Coronary artery (tissue), 2 donors: Measurements from ENCODE around the gene SLC28A1.

Experiments
- DNase-seq: peaks from one replicate; pipeline ENCODE4 v3.0.0-alpha.2; 2017; ENCODE audit warnings: low spot score
- H3K27ac ChIP-seq, 2 donors: fragments of 200-600 bp; sonication (generic); one replicate each; pipeline ENCODE4 v1.5.1; 2016 to 2019
- H3K4me3 ChIP-seq: fragments of 200-600 bp; sonication (generic); 2 replicates; pipeline ENCODE4 v1.5.1; 2016; ENCODE audit warnings: mild to moderate bottlenecking, moderate library complexity
- TF ChIP-seq, protein P1 (sequence below): fragments of 200-600 bp; sonication (generic); IDR thresholded peaks from one replicate; pipeline ENCODE4 v1.5.1; 2019; ENCODE audit warnings: antibody characterized with exemption

The SLC28A1 gene

DNA sequence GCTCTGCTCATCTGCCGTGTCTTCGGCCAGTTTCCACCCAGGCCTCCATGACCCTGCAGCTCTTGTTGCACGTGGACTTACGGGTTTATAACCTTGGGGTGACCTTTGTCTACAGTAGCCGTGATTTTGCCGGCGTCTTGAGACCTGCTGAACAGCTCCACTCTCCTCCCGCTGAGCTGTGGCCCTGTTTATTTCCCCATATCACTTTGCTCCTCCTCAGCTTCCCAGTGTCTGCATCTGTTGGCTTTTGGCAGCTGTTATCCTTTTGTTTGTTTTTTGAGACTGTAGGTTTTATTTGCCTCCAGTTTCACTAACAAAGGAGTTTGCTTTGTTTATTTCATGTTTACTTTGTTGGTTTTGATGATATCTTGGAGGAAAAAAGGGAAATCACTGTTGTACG, 29.3 kb upstream of the SLC28A1 start:
- no peak overlapping the region for H3K4me3 ChIP-seq
- TF ChIP-seq, protein P1, sequence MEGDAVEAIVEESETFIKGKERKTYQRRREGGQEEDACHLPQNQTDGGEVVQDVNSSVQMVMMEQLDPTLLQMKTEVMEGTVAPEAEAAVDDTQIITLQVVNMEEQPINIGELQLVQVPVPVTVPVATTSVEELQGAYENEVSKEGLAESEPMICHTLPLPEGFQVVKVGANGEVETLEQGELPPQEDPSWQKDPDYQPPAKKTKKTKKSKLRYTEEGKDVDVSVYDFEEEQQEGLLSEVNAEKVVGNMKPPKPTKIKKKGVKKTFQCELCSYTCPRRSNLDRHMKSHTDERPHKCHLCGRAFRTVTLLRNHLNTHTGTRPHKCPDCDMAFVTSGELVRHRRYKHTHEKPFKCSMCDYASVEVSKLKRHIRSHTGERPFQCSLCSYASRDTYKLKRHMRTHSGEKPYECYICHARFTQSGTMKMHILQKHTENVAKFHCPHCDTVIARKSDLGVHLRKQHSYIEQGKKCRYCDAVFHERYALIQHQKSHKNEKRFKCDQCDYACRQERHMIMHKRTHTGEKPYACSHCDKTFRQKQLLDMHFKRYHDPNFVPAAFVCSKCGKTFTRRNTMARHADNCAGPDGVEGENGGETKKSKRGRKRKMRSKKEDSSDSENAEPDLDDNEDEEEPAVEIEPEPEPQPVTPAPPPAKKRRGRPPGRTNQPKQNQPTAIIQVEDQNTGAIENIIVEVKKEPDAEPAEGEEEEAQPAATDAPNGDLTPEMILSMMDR: no peak
- H3K27ac ChIP-seq: no peak overlapping the region
- DNase-seq: no peak

DNA sequence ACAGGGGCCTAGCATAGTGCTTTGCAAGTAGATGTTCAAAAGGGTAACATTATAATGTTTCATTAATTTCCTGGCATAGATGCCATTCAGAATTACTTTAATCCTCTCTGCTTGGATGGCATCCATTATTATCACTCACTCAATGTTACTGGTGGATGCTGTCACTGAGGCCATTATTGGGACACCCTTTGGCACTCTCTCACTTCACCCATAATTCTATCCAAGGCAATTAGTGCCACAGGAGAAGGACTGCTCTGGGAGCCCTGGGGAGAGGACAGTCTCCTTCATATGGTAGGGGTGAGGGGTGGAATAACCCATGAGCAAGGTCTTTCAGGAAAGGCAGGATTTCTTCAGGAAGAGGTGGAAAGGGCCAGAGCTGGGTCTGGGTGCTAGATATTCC, 28.7 kb upstream of the SLC28A1 start:
- Histone ChIP-seq H3K27ac (no peak overlapping the region), H3K4me3 (no peak overlapping the region)
- TF ChIP-seq, protein P1: no peak
- no peak for DNase-seq

DNA sequence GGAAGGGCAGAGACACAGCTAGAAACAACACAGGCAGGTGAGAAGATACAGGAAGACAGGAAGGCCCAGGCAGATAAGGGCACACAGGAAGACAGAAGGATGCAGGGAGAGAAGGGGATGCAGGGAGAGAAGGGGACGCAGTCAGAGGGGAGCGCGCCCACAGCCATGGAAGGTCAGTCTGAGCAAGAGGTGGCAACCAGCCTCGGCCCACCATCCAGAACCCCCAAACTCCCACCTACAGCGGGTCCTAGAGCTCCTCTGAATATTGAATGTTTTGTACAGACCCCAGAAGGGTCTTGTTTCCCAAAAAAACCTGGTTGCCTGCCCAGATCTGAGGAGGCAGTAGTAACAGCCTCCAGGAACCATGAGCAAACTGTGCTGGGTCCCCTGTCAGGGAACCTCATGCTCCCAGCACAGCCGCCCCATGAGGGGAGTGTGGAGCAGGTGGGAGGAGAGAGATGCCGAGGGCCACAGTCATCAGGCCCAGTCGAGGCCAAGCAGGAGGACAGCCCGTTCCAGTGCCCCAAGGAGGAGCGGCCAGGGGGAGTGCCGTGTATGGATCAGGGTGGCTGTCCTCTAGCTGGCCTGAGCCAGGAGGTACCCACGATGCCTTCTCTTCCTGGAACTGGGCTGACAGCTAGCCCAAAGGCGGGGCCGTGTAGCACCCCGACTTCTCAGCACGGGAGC, 27.6 kb upstream of the SLC28A1 start:
- Histone ChIP-seq H3K4me3 (no peak overlapping the region), H3K27ac (no peak overlapping the region)
- peak; percentile 57 for DNase-seq
- TF ChIP-seq, protein P1: no peak

DNA sequence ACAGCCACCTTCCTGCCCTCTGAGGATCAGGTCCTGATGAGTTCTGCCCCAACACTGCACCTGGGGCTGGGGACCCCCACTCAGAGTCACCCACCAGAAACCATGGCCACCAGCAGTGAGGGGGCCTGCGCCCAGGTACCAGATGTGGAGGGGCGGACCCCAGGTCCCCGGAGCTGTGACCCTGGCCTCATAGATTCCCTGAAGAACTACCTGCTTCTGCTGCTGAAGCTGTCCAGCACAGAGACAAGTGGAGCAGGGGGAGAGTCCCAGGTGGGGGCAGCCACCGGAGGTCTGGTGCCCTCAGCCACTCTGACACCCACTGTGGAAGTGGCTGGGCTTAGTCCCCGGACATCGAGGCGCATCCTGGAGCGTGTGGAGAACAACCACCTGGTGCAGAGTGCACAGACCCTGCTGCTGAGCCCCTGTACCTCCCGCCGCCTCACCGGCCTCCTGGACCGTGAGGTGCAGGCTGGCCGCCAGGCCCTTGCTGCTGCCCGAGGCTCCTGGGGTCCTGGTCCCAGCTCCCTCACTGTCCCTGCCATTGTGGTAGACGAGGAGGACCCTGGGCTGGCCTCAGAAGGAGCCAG, 27.0 kb upstream of the SLC28A1 start:
- Histone ChIP-seq H3K4me3 (no peak overlapping the region), H3K27ac (no peak overlapping the region)
- TF ChIP-seq, protein P1: no peak
- peak; percentile 71 for DNase-seq

DNA sequence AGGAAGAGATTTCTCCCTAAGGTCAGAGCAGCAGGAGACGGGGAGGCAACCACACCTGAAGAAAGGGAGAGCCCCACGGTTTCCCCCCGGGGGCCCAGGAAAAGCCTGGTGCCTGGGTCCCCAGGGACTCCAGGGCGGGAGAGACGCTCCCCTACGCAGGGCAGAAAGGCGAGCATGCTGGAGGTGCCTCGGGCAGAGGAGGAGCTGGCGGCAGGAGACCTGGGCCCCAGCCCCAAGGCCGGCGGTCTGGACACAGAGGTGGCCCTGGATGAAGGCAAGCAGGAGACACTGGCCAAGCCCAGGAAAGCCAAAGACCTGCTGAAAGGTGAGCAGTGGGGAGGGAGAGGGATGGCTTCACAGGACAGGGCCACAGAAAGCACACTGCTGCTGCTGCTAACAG, 26.2 kb upstream of the SLC28A1 start:
- H3K4me3 ChIP-seq: no peak overlapping the region
- DNase-seq: peak; percentile 67
- H3K27ac ChIP-seq: no peak overlapping the region
- TF ChIP-seq, protein P1: no peak

DNA sequence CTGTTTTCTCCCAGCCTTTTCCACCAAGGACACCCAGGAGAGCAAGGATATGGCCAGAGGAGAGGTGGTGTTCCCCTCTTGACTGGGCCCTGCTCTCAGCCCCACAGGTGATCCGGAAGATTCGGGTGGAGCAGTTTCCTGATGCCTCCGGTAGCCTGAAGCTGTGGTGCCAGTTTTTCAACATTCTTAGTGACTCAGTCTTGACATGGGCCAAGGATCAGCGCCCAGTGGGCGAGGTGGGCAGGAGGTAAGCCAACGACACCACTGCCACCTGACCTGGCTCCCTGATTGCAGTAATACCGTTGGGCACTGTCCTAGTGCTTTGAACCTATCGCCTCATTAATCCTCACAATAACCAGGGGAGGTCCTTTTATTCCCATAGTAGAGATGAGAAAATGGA, 25.3 kb upstream of the SLC28A1 start:
- no peak overlapping the region for H3K4me3 ChIP-seq
- no peak overlapping the region for H3K27ac ChIP-seq
- TF ChIP-seq, protein P1: no peak
- DNase-seq: no peak

DNA sequence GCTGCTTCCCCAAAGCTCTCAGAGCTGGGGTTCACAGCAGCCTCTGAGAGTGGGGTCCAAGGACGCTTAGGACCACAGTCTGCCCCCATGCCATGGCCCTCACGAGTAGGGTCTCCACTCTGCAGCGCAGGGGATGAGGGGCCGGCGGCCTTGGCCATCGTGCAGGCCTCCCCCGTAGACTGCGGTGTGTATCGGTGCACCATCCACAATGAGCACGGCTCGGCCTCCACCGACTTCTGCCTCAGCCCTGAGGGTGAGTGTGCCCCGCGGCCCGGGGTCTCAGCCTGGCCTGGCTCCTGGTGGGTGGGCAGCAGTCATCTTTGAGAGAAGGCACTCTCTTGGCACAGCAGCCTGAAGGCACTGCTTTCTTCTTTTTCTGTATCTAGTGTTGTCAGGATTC, 24.8 kb upstream of the SLC28A1 start:
- TF ChIP-seq, protein P1: no peak
- Histone ChIP-seq H3K4me3 (no peak overlapping the region), H3K27ac (no peak overlapping the region)
- peak; percentile 65 for DNase-seq
